ENCODE data around the gene RNPC3.

Gene RNPC3, protein sequence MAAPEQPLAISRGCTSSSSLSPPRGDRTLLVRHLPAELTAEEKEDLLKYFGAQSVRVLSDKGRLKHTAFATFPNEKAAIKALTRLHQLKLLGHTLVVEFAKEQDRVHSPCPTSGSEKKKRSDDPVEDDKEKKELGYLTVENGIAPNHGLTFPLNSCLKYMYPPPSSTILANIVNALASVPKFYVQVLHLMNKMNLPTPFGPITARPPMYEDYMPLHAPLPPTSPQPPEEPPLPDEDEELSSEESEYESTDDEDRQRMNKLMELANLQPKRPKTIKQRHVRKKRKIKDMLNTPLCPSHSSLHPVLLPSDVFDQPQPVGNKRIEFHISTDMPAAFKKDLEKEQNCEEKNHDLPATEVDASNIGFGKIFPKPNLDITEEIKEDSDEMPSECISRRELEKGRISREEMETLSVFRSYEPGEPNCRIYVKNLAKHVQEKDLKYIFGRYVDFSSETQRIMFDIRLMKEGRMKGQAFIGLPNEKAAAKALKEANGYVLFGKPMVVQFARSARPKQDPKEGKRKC

DNA sequence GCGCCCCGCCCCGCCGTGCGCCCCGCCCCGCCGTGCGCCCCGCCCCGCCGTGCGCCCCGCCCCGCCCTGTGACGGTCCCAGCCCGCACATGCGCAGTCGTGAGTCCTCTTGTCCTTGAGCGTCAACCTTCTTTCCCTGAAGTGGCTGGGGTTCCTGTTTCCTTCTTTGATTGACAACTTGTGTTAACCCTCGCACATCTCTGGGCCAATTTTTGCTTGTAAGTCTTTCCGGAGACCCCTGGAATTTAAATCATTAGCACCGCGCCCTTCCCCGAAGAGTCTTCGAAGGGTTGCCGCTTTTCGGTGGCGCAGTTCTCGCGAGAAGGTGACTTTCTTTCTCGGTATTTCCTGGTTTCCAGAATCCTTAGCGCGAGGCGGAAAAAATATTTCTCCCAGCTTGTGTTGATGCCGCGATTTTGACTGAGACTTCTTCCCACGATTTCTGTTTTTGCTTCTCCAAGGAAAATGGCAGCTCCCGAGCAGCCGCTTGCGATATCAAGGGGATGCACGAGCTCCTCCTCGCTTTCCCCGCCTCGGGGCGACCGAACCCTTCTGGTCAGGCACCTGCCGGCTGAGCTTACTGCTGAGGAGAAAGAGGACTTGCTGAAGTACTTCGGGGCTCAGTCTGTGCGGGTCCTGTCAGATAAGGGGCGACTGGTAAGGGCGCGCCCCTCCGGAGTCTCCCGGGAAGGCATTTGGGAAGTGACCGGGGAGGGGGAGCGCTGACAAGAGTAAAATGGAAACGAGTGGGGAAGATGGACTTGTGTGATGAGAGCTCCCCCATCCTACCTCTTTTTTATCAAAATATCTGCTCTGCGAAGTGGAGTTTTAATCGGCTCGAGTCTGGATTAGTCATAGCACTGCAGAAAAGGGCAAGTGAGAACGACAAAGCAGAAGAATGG lies at the start of gene RNPC3:
Gene RNPC3, plus strand, starts transcription at position 93 of the 901 bp plus-strand sequence. Its CDS starts 372 bp downstream, at position 465.
- H3K4me1 Mint-ChIP-seq (ENCODE audit: low read depth), result peaks cover 40% of the 10 kb centered on the region
- peak within 1 kb of the TSS; percentile 98 for H3K4me3 Mint-ChIP-seq
- peaks cover 20% of the 10 kb centered on the region for H3K36me3 Mint-ChIP-seq (ENCODE audit: low read depth)
- no peaks in the 10 kb centered on the region for H3K9me3 Mint-ChIP-seq
- H3K27me3 Mint-ChIP-seq (ENCODE audit: low read depth), result peaks cover 5% of the 10 kb centered on the region
- H3K27ac Mint-ChIP-seq, result peak within 1 kb of the TSS; percentile 98

DNA sequence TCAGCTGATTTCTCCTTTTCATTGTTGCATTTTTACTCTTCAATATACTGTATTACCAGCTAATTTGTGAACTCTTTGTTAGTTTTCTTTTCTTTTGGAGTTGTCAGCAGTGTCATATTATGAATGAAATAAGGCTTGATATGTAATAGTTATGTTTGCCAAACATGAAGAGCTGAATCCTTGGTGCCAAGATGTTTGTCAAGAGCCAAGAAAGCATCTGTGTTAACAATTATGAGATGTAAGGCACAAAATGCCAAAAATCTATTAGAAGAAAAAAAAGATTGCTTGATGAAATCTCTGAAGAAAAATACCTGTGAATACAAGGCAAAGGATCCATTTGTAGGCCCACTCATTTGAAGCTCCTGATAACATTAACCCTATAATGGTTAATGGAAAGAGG lies 48.4 kb upstream of the RNPC3 start:
- Mint-ChIP-seq H3K27me3 (ENCODE audit: low read depth) (no peaks in the 10 kb centered on the region), H3K4me3 (no peak overlapping the region), H3K27ac (no peak overlapping the region), H3K36me3 (ENCODE audit: low read depth) (no peaks in the 10 kb centered on the region), H3K9me3 (no peaks in the 10 kb centered on the region), H3K4me1 (ENCODE audit: low read depth) (no peaks in the 10 kb centered on the region)

DNA sequence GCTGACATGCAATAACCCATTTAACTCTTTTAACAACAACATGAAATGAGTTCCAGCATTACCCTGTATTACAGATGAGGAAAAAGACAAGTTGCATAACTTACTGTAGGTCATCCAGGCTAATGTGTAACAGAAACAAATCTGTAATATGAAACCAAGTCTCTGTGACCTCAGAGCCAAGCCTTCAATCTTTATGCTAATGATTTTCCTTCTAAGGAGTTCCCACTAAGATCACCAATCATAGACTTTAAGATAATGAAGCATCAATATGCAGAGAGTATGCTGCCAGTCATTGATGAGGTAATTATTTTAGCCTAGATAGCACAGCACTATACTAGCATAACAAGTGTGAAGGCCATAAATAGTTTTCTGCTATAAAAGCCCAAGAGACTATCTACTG lies 35.6 kb upstream of the RNPC3 start:
- H3K9me3 Mint-ChIP-seq, result no peaks in the 10 kb centered on the region
- H3K4me3 Mint-ChIP-seq, result no peak overlapping the region
- no peaks in the 10 kb centered on the region for H3K4me1 Mint-ChIP-seq (ENCODE audit: low read depth)
- H3K27me3 Mint-ChIP-seq (ENCODE audit: low read depth), result no peaks in the 10 kb centered on the region
- no peaks in the 10 kb centered on the region for H3K36me3 Mint-ChIP-seq (ENCODE audit: low read depth)
- H3K27ac Mint-ChIP-seq, result no peak overlapping the region

DNA sequence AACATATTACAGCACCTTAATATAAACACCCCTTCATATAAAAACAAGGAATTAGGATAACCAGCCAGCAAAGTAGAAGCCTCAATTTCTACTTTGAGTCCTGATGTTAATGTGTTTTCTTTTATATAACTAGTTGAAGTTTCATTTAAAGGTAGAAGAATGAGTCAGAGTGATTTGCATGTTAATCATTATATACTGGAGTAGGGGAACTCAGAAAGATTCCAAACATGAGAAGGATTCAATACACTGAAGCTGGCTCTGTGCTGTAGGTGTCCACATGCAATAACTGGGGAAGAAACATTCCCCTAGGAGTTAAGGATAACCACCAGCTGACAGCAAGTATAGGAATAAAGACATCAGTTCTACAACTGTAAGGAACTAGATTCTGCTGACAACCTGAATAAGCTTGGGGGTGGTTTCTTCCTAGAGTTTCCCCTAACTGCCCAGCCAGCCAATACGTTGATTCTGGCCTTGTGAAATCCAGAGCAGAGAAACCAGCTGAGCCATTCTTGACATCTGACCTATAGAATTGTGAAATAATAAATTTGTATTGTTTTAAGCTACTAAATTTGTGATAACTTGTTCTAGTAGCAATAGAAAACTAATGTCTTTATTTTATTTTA lies 33.4 kb upstream of the RNPC3 start:
- no peak overlapping the region for H3K27ac Mint-ChIP-seq

DNA sequence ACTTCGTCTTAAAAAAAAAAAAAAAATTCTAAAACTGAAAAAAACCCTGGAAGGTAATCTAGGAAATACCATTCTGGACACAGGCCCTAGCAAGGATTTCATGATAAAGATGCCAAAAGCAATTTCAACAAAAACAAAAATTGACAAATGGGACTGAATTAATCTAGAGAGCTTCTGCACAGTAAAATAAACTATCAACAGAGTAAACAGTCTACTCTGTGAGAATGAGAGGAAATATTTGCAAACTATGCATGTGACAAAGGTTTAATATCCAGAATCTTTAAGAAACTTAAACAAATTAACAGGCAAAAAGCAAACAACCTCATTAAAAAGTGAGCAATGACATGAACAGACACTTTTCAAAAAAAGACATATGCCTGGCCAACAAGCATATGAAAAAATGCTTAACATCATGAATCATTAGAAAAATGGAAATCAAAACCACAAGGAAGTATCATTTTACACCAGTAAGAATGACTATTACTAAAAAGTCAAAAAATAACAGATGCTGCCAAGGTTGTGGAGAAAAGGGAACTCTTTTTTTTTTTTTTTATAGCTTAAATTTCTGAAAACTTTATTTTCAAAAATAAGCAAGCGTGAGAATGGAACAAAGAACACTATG lies 29.4 kb upstream of the RNPC3 start:
- Mint-ChIP-seq H3K27me3 (ENCODE audit: low read depth) (no peaks in the 10 kb centered on the region), H3K4me1 (ENCODE audit: low read depth) (no peaks in the 10 kb centered on the region), H3K9me3 (no peaks in the 10 kb centered on the region), H3K36me3 (ENCODE audit: low read depth) (no peaks in the 10 kb centered on the region), H3K4me3 (no peak overlapping the region), H3K27ac (no peak overlapping the region)

More for the DNA sequence above, 33.4 kb upstream of the RNPC3 start:
- Mint-ChIP-seq H3K36me3 (ENCODE audit: low read depth) (no peaks in the 10 kb centered on the region), H3K4me3 (no peak overlapping the region), H3K4me1 (ENCODE audit: low read depth) (no peaks in the 10 kb centered on the region), H3K9me3 (no peaks in the 10 kb centered on the region), H3K27me3 (ENCODE audit: low read depth) (no peaks in the 10 kb centered on the region)

DNA sequence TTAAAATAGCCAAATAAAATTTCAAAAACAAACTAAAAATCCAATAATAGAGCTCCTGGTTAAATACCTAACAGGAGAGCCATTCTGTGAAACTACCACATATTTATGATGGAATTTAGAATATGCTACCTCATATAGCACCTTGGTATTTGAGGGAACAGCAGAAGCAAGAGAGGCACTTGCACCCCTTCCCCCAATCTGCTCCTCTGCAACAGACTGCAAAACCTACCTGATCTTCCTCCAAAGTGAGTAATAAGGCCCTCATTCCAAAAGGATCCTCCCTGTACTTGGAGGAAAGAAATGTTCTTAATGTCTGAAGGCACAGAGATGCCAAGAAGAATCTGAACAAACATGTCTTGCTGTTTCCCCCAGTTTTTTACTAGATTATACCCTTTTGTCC lies 28.1 kb upstream of the RNPC3 start:
- Mint-ChIP-seq H3K4me3 (no peak overlapping the region), H3K36me3 (ENCODE audit: low read depth) (no peaks in the 10 kb centered on the region), H3K27ac (no peak overlapping the region), H3K4me1 (ENCODE audit: low read depth) (no peaks in the 10 kb centered on the region), H3K27me3 (ENCODE audit: low read depth) (no peaks in the 10 kb centered on the region), H3K9me3 (no peaks in the 10 kb centered on the region)

DNA sequence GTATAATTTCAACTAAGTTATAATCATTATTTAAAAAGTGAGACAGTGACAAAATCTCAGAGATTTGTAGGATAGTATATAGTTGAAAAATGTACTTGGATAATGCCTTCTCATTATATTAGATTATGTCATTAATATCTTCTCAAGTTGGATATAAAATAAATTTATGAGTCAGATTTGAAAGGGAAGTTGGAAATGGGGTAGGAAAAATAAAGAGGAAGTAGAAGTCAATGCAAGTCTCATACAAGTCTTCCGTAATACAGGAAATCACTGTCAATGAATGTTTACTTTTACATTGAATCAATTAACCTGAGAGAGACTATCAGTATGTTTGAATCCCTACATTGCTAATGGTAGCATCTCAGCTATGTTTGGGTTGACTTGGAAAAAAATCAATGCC lies 16.2 kb upstream of the RNPC3 start:
- no peak overlapping the region for H3K4me3 Mint-ChIP-seq
- H3K27me3 Mint-ChIP-seq (ENCODE audit: low read depth), result peaks cover 4% of the 10 kb centered on the region
- no peak overlapping the region for H3K27ac Mint-ChIP-seq
- peaks cover 2% of the 10 kb centered on the region for H3K36me3 Mint-ChIP-seq (ENCODE audit: low read depth)
- peaks cover 9% of the 10 kb centered on the region for H3K9me3 Mint-ChIP-seq
- no peaks in the 10 kb centered on the region for H3K4me1 Mint-ChIP-seq (ENCODE audit: low read depth)

DNA sequence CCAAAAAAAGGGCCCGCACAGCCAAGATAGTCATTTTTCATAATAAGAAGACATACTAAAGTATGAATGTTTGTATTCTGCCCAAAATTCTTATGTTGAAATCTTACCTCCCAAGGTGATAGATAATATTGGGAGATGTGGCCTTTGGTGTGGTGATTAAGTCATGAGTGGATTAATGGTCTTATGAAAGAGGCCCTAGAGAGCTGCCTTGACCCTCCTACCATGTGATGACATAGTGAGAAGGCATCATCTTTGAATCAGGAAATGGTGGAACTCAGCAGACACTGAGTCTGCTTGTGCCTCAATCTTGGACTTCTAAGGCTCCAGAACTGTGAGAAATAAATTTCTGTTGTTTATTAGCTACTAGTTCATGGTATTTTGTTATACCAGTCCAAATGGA lies 11.8 kb upstream of the RNPC3 start:
- Mint-ChIP-seq H3K4me1 (ENCODE audit: low read depth) (peaks cover 3% of the 10 kb centered on the region), H3K4me3 (no peak overlapping the region), H3K36me3 (ENCODE audit: low read depth) (peaks cover 2% of the 10 kb centered on the region), H3K27ac (peak overlapping the region; percentile 36), H3K9me3 (peaks cover 9% of the 10 kb centered on the region), H3K27me3 (ENCODE audit: low read depth) (no peaks in the 10 kb centered on the region)

DNA sequence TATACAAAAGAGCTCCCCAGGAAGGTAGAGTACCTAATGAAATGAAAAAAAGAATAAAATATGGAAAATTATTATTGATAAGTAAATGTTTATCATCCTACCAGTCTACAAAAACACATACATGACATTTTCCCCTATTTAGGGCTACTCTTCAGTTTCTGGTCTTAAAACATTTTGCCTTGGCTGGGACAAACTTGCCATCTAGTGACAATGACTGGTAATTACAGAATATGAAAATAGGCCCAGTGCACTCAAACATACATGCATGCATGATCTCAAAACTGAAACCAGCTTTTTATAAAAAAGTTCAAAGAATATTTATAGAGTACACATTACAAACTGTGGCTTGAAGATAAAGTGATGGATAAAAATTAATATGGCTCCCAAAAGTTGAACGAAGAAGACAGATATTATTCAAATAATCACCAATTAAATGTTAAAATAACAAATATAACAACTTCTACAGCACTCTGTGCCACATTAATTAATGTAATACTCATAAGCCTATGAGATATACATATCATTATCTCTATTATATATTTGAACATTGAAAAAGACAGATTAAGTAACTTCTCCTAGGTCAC lies 10.5 kb upstream of the RNPC3 start:
- Mint-ChIP-seq H3K27ac (no peak overlapping the region), H3K4me1 (ENCODE audit: low read depth) (peaks cover 3% of the 10 kb centered on the region), H3K9me3 (peaks cover 9% of the 10 kb centered on the region), H3K36me3 (ENCODE audit: low read depth) (peaks cover 2% of the 10 kb centered on the region), H3K27me3 (ENCODE audit: low read depth) (no peaks in the 10 kb centered on the region), H3K4me3 (no peak overlapping the region)

DNA sequence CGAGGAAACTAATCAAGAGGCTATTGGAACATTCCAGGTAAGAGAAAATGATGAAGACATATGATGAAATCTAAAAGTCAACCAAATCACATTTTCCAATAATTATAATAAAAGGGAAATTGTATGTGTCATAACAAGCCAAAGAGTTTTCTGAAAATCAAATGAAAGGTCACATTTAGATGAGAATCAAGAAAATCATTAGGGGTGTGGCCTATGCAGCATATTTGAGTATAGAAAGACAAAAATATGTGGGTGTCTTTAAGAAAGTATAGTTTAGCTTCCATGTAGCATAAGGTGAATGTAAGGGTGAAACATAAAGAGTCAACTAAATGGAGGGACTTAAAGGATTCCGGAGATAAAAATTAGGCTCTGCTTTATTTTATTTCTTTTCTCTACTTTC lies 9.2 kb upstream of the RNPC3 start:
- peaks cover 8% of the 10 kb centered on the region for H3K9me3 Mint-ChIP-seq
- peaks cover 3% of the 10 kb centered on the region for H3K4me1 Mint-ChIP-seq (ENCODE audit: low read depth)
- H3K36me3 Mint-ChIP-seq (ENCODE audit: low read depth), result peaks cover 2% of the 10 kb centered on the region
- H3K27me3 Mint-ChIP-seq (ENCODE audit: low read depth), result no peaks in the 10 kb centered on the region
- no peak overlapping the region for H3K4me3 Mint-ChIP-seq
- H3K27ac Mint-ChIP-seq, result no peak overlapping the region

DNA sequence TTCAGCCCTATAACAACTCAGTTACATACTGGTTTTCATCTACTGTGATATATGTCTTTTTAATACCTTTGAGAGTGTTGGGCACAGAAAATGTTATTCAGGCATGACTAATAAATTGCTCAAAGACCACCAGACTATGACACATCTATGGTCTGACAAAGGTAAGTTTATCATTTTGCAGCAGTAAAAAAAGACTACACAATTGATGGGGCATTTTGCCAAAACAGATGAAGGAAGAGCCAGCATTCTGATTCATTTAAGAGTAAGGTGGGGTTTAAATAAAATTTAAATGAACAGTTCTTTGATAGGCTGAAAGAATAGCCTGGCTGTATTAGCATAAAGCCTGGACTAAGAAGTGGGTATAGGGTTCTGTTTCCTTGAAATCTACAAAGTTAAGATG lies 8.8 kb upstream of the RNPC3 start:
- Mint-ChIP-seq H3K27me3 (ENCODE audit: low read depth) (no peaks in the 10 kb centered on the region), H3K4me1 (ENCODE audit: low read depth) (peaks cover 3% of the 10 kb centered on the region), H3K27ac (no peak overlapping the region), H3K36me3 (ENCODE audit: low read depth) (peaks cover 2% of the 10 kb centered on the region), H3K4me3 (no peak overlapping the region), H3K9me3 (peaks cover 4% of the 10 kb centered on the region)

DNA sequence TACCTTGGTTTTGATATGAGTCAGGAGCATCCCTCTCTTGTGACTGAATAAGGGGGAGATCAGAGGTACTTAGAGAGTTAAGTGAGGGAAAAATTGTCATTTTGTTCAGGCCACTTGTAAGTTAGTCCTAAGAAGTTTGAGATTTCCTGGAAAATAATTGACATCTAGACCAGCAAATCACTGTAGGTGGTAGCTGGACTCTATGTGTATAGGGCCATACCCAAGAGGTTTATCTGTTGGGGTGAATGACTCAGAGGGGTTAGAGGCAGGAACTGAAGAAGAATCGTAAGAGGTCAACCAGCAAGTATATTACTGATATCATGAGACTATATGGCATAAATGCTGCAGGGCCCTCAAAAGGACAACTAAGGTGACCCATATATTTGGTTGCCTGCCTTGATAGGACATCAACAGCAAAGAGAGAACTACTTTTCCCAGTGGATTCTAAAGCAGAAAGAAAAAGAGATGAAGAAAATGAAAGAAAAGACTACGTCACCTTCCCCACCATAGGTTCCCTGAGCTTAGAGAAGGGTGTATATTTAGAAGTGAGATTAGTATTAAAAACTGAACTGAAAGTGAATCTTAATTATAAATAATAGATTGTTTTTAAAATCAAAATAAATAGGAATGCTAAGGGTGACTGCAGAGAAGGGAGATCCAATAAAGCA lies 8.0 kb upstream of the RNPC3 start:
- H3K4me3 Mint-ChIP-seq, result no peak overlapping the region
- peaks cover 3% of the 10 kb centered on the region for H3K4me1 Mint-ChIP-seq (ENCODE audit: low read depth)
- no peak overlapping the region for H3K27ac Mint-ChIP-seq
- H3K27me3 Mint-ChIP-seq (ENCODE audit: low read depth), result no peaks in the 10 kb centered on the region
- no peaks in the 10 kb centered on the region for H3K9me3 Mint-ChIP-seq
- H3K36me3 Mint-ChIP-seq (ENCODE audit: low read depth), result peaks cover 2% of the 10 kb centered on the region

DNA sequence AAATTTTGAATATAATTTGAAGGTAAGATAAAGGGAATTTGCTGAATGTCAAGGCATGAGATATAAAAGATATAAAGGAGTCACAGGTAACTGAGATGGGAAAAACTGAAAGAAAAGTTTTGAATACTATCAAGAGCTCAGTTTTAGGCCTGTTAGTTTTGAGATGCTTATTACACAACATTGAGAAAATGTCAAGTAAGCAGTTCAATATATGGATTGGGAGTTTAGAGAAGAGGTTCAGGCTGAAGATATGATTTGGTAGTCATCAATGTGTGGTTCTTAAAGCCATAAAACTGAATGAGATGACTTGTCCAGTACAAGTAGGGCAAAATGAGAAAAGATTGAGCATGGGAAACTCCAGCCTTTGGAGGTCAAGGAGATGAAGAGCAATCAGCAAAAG lies 4.7 kb upstream of the RNPC3 start:
- Mint-ChIP-seq H3K27ac (no peak overlapping the region), H3K27me3 (ENCODE audit: low read depth) (peaks cover 5% of the 10 kb centered on the region), H3K4me3 (no peak overlapping the region), H3K4me1 (ENCODE audit: low read depth) (peaks cover 6% of the 10 kb centered on the region), H3K9me3 (no peaks in the 10 kb centered on the region), H3K36me3 (ENCODE audit: low read depth) (no peaks in the 10 kb centered on the region)

All from T-helper 1 cell treated with Interleukin-12 subunit alpha and Interleukin-12 subunit beta and Interleukin-4 antibody, amounts not matched to agents 30 μg/mL and 1 μg/mL, for 36 hours (primary cell).